ENCODE results near the gene TIMM50.

DNA sequence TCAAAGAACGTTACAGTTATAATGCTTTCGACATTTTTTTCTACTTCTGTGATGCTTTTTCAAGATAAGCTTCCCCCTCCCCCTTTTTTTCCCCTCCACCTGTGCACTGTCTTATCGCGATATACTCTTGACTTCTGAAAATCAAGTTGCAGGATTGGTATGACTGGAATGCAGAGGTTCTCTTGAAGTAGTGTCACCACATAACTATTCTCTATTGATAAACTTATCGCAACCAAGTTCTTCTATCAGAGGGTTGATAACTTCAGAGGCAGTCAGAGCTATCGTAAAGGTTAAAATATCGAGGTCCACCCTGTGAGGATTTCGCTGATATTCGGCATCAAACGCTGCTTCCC lies 58.5 kb downstream of the TIMM50 start:
- TF ChIP-seq, protein P1, sequence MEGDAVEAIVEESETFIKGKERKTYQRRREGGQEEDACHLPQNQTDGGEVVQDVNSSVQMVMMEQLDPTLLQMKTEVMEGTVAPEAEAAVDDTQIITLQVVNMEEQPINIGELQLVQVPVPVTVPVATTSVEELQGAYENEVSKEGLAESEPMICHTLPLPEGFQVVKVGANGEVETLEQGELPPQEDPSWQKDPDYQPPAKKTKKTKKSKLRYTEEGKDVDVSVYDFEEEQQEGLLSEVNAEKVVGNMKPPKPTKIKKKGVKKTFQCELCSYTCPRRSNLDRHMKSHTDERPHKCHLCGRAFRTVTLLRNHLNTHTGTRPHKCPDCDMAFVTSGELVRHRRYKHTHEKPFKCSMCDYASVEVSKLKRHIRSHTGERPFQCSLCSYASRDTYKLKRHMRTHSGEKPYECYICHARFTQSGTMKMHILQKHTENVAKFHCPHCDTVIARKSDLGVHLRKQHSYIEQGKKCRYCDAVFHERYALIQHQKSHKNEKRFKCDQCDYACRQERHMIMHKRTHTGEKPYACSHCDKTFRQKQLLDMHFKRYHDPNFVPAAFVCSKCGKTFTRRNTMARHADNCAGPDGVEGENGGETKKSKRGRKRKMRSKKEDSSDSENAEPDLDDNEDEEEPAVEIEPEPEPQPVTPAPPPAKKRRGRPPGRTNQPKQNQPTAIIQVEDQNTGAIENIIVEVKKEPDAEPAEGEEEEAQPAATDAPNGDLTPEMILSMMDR (IDR thresholded peaks at IDR 0.05), result no peak
- TF ChIP-seq POLR2AphosphoS5 (IDR thresholded peaks at IDR 0.05; ENCODE audit: insufficient read depth in 1 of 2, low read depth in 1 of 2), result no peak

Data from vagina (tissue), 2 donors.